ENCODE results near the gene MED14.
"Not testable (repeated sequence)": the region's sequence is repeated elsewhere in the genome, so short reads cannot be mapped to it uniquely, and the experiment has no call there.

Gene MED14

GRCh38 chrX:40736170-40736505 is 796 bp upstream of the MED14 start:
- Histone ChIP-seq H3K9me3 (ENCODE audit: low read depth, low read length) (no peaks in the 10 kb centered on the region), H3K4me3 (peak overlapping the region; percentile 78), H3K27ac (peak overlapping the region; percentile 95), H3K36me3 (ENCODE audit: insufficient read depth, low read length) (no peaks in the 10 kb centered on the region), H3K9ac (ENCODE audit: insufficient read length) (peak overlapping the region; percentile 93)
- DNase-seq (ENCODE audit: low read depth, low spot score), result no peak
- no peak for TF ChIP-seq EZH2 (IDR thresholded peaks at IDR 0.05)
- no peak for TF ChIP-seq FOXP2 (optimal IDR thresholded peaks at IDR 0.05; ENCODE audit: control extremely low read depth, extremely low read length, insufficient read depth)

DNA sequence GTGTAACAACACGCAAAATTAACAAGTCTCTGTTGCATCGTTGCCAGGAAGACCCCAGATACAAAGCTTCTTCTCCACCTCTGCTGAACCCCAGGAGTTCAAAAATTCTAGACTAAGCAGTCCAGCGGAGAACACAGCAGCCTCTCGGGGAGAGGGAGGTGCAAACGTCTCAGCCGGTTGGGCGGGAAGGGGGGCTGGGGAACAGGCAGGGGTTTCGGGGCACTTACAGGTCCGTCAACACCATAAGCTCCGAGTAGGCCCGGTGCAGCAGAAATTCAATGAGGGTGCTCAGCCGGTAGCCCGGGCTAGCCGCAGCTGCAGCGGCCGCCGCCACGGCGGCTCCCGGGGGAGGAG is 394 bp downstream of the MED14 start:
- Histone ChIP-seq H3K36me3 (ENCODE audit: insufficient read depth, low read length) (no peaks in the 10 kb centered on the region), H3K9ac (ENCODE audit: insufficient read length) (peak overlapping the region; percentile 93), H3K4me3 (peak overlapping the region; percentile 78), H3K27ac (no peak overlapping the region), H3K9me3 (ENCODE audit: low read depth, low read length) (no peaks in the 10 kb centered on the region)
- DNase-seq (ENCODE audit: low read depth, low spot score), result no peak
- TF ChIP-seq FOXP2 (optimal IDR thresholded peaks at IDR 0.05; ENCODE audit: control extremely low read depth, extremely low read length, insufficient read depth) (no peak), EZH2 (IDR thresholded peaks at IDR 0.05) (no peak), POLR2AphosphoS5 (IDR thresholded peaks at IDR 0.05; ENCODE audit: borderline replicate concordance, low read depth, low read length) (no peak)

DNA sequence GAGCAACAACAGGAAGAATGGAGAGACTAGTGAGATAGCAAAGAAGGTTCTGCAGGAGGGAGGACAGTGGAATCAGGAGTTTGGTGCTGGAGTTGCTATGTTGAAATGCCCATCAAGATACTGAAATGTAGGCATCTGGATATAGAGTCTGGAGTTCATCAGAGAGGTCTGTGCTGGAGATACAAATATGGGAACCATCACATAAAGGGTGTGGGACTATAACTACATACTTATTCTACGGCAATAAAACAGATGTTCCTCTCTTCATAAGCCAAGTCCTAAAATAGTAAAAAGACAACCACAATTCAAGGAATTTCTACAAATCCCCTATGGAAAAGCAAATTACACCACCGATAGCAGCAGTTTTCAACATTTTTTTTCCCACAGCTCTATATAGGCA is 1.6 kb downstream of the MED14 start:
- Histone ChIP-seq H3K9me3 (ENCODE audit: low read depth, low read length) (no peaks in the 10 kb centered on the region), H3K36me3 (ENCODE audit: insufficient read depth, low read length) (no peaks in the 10 kb centered on the region), H3K27ac (no peak overlapping the region), H3K4me3 (peak overlapping the region; percentile 78), H3K9ac (ENCODE audit: insufficient read length) (peak overlapping the region; percentile 93)
- DNase-seq (ENCODE audit: low read depth, low spot score), result no peak
- no peak for TF ChIP-seq FOXP2 (optimal IDR thresholded peaks at IDR 0.05; ENCODE audit: control extremely low read depth, extremely low read length, insufficient read depth)
- no peak for TF ChIP-seq EZH2 (IDR thresholded peaks at IDR 0.05)
- TF ChIP-seq POLR2AphosphoS5 (IDR thresholded peaks at IDR 0.05; ENCODE audit: borderline replicate concordance, low read depth, low read length), result no peak

GRCh38 chrX:40732499-40732898 is 2.8 kb downstream of the MED14 start:
- not testable (repeated sequence) for H3K9me3 ChIP-seq (ENCODE audit: low read depth, low read length); H3K4me3 ChIP-seq; DNase-seq (ENCODE audit: low read depth, low spot score); H3K27ac ChIP-seq; H3K36me3 ChIP-seq (ENCODE audit: insufficient read depth, low read length); H3K9ac ChIP-seq (ENCODE audit: insufficient read length)

- no peak for DNase-seq (ENCODE audit: low read depth, low spot score)
- Histone ChIP-seq H3K4me3 (no peak overlapping the region), H3K9me3 (ENCODE audit: low read depth, low read length) (no peaks in the 10 kb centered on the region), H3K27ac (no peak overlapping the region), H3K9ac (ENCODE audit: insufficient read length) (no peak overlapping the region), H3K36me3 (ENCODE audit: insufficient read depth, low read length) (peaks cover 7% of the 10 kb centered on the region; the same call in 1 of the 2 replicates)
- TF ChIP-seq POLR2AphosphoS5 (IDR thresholded peaks at IDR 0.05; ENCODE audit: borderline replicate concordance, low read depth, low read length) (no peak), FOXP2 (optimal IDR thresholded peaks at IDR 0.05; ENCODE audit: control extremely low read depth, extremely low read length, insufficient read depth) (no peak), EZH2 (IDR thresholded peaks at IDR 0.05) (no peak)
Observed at GRCh38 chrX:40729598-40730584, 5.5 kb downstream of the MED14 start.

GRCh38 chrX:40727581-40728252 is 7.6 kb downstream of the MED14 start:
- no peak for DNase-seq (ENCODE audit: low read depth, low spot score)
- Histone ChIP-seq H3K4me3 (no peak overlapping the region), H3K27ac (no peak overlapping the region), H3K9me3 (ENCODE audit: low read depth, low read length) (no peaks in the 10 kb centered on the region), H3K9ac (ENCODE audit: insufficient read length) (no peak overlapping the region), H3K36me3 (ENCODE audit: insufficient read depth, low read length) (peaks cover 11% of the 10 kb centered on the region; the same call in 1 of the 2 replicates)
- TF ChIP-seq POLR2AphosphoS5 (IDR thresholded peaks at IDR 0.05; ENCODE audit: borderline replicate concordance, low read depth, low read length), result no peak
- TF ChIP-seq EZH2 (IDR thresholded peaks at IDR 0.05), result no peak
- TF ChIP-seq FOXP2 (optimal IDR thresholded peaks at IDR 0.05; ENCODE audit: control extremely low read depth, extremely low read length, insufficient read depth), result no peak

DNA sequence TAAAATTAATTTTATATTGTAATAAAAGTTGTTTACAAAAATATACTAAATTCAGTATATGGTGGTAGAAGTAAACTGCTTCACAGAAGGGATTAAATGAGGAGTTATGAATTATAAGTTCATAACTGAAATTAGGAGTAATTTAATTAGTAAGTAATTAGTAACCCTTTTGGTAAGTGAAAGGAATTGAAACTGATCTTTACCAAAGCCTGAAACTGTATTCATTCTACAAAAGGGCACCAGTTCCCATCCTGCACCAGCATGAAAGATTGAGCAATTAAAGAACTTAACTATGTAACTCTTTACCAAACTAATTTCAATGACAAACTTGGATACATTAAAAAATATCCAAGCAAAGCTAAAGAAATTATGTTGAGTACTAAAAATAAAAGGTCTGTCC is 8.2 kb downstream of the MED14 start:
- H3K4me3 ChIP-seq, result no peak overlapping the region
- no peak for TF ChIP-seq FOXP2 (optimal IDR thresholded peaks at IDR 0.05; ENCODE audit: control extremely low read depth, extremely low read length, insufficient read depth)
- TF ChIP-seq EZH2 (IDR thresholded peaks at IDR 0.05), result no peak
- TF ChIP-seq POLR2AphosphoS5 (IDR thresholded peaks at IDR 0.05; ENCODE audit: borderline replicate concordance, low read depth, low read length), result no peak
- no peaks in the 10 kb centered on the region for H3K9me3 ChIP-seq (ENCODE audit: low read depth, low read length)
- no peak overlapping the region for H3K27ac ChIP-seq
- H3K9ac ChIP-seq (ENCODE audit: insufficient read length), result no peak overlapping the region
- no peak for DNase-seq (ENCODE audit: low read depth, low spot score)
- H3K36me3 ChIP-seq (ENCODE audit: insufficient read depth, low read length), result peaks cover 11% of the 10 kb centered on the region; the same call in 1 of the 2 replicates

- TF ChIP-seq FOXP2 (optimal IDR thresholded peaks at IDR 0.05; ENCODE audit: control extremely low read depth, extremely low read length, insufficient read depth) (no peak), POLR2AphosphoS5 (IDR thresholded peaks at IDR 0.05; ENCODE audit: borderline replicate concordance, low read depth, low read length) (no peak), EZH2 (IDR thresholded peaks at IDR 0.05) (no peak)
- Histone ChIP-seq H3K4me3 (no peak overlapping the region), H3K27ac (no peak overlapping the region), H3K9ac (ENCODE audit: insufficient read length) (no peak overlapping the region), H3K9me3 (ENCODE audit: low read depth, low read length) (no peaks in the 10 kb centered on the region), H3K36me3 (ENCODE audit: insufficient read depth, low read length) (peaks cover 19% of the 10 kb centered on the region; the same call in 1 of the 2 replicates)
- no peak for DNase-seq (ENCODE audit: low read depth, low spot score)
Observed at GRCh38 chrX:40722930-40723329, 12.4 kb downstream of the MED14 start.

Data from SK-N-MC (cell line).